ENCODE measurements around the gene DHODH. TPM values are rescaled to one million over a fixed set of nuclear protein-coding genes. Genes with fewer than 3 reads are reported as not detected.

DHODH gene
- total and polyA plus RNA-seq, 2 of the 13 experiments (the other 11 are each of a cell fraction or from before 2014, with no cell fraction given) = 10.7 to 16.4 TPM

- peaks cover 66% of the 10 kb centered on the region for H3K4me1 ChIP-seq (ENCODE audit: insufficient read depth, low read length)
- no peaks in the 10 kb centered on the region for H3K27me3 ChIP-seq (ENCODE audit: control insufficient read depth in 1 of 2, insufficient read depth in 2 of 2, low read length in 2 of 2)
- in situ Hi-C loops (cut with HindIII; ENCODE audit: extremely low pct_ligation_motif_present, low pct_unique_long_range_greater_than_20kb) (no loop called here), intact Hi-C loops (cut with micrococcal nuclease; ENCODE audit: unreplicated experiment) (no loop called here)
- H3K27ac ChIP-seq (ENCODE audit: extremely low read length, insufficient read depth, low read length) = peak overlapping the region; percentile 40
- no peak overlapping the region for H2AFZ ChIP-seq (ENCODE audit: low read length)
- no peaks in the 10 kb centered on the region for H3K79me2 ChIP-seq (ENCODE audit: insufficient read depth, low read length)
- CTCF ChIA-PET (ENCODE audit: low intra/inter-chr PET ratio, low total read pairs) = no interaction called here
- peaks cover 7 to 9% of the 10 kb centered on the region in 2 experiments; a peak in 3 of 5 replicates for H3K36me3 ChIP-seq (replicated peaks in 1 of 2; ENCODE audit: control insufficient read depth in 1 of 2, insufficient read depth in 2 of 2, low read length in 2 of 2)
- 50% methylated on average over 6 of the region's 6 CpGs for WGBS (ENCODE audit: low lambda C conversion rate)
- no TSS peak for BruUV-seq (replicated peaks)
- H4K20me1 ChIP-seq (ENCODE audit: insufficient read depth, low read length) = no peaks in the 10 kb centered on the region
- no peak overlapping the region for H3K4me3 ChIP-seq (replicated peaks in 1 of 3; ENCODE audit: insufficient read depth in 1 of 3, low read depth in 2 of 3, low read length in 3 of 3)
- H3K9me3 ChIP-seq (ENCODE audit: low read length) = no peaks in the 10 kb centered on the region
- DNase-seq (ENCODE audit: low spot score) (peak; percentile 72), ATAC-seq (peak; percentile 22), FAIRE-seq (no peak)
- H3K4me2 ChIP-seq (ENCODE audit: low read depth, low read length) = peak overlapping the region; percentile 42
- no peak overlapping the region; the same call in 1 of the 2 replicates for H3K9ac ChIP-seq (ENCODE audit: insufficient read depth, low read depth, low read length)
- POLR2A ChIA-PET = interaction anchor here (1.0 to 2.2 kb wide), 3 partner anchors 26 to 35 kb away, joined by 5 to 6 read pairs (median 5); partner anchors contain the start of genes HP and HPR
- TF ChIP-seq, protein P1, sequence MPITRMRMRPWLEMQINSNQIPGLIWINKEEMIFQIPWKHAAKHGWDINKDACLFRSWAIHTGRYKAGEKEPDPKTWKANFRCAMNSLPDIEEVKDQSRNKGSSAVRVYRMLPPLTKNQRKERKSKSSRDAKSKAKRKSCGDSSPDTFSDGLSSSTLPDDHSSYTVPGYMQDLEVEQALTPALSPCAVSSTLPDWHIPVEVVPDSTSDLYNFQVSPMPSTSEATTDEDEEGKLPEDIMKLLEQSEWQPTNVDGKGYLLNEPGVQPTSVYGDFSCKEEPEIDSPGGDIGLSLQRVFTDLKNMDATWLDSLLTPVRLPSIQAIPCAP (CRISPR knock-in tag; IDR thresholded peaks at IDR 0.05; ENCODE audit: low read depth) = no peak
- TF ChIP-seq HNF4A (CRISPR knock-in tag; IDR thresholded peaks at IDR 0.05) = peak; percentile 44; the same call in 1 of the 2 replicates
- TF ChIP-seq ZNF652 (CRISPR knock-in tag; IDR thresholded peaks at IDR 0.05; ENCODE audit: borderline replicate concordance, low read depth) = no peak
- TF ChIP-seq, protein P2, sequence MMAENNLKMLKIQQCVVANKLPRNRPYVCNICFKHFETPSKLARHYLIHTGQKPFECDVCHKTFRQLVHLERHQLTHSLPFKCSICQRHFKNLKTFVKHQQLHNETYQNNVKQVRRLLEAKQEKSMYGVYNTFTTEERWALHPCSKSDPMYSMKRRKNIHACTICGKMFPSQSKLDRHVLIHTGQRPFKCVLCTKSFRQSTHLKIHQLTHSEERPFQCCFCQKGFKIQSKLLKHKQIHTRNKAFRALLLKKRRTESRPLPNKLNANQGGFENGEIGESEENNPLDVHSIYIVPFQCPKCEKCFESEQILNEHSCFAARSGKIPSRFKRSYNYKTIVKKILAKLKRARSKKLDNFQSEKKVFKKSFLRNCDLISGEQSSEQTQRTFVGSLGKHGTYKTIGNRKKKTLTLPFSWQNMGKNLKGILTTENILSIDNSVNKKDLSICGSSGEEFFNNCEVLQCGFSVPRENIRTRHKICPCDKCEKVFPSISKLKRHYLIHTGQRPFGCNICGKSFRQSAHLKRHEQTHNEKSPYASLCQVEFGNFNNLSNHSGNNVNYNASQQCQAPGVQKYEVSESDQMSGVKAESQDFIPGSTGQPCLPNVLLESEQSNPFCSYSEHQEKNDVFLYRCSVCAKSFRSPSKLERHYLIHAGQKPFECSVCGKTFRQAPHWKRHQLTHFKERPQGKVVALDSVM (CRISPR knock-in tag; IDR thresholded peaks at IDR 0.05) = no peak
- TF ChIP-seq MLX (CRISPR knock-in tag; IDR thresholded peaks at IDR 0.05) = no peak
- no peak for TF ChIP-seq THYN1 (CRISPR knock-in tag; IDR thresholded peaks at IDR 0.05; ENCODE audit: borderline replicate concordance, low read depth)
- TF ChIP-seq ELF1 (CRISPR knock-in tag; IDR thresholded peaks at IDR 0.05) = no peak
- TF ChIP-seq KLF11 (CRISPR knock-in tag; IDR thresholded peaks at IDR 0.05) = no peak
- TF ChIP-seq AHR (CRISPR knock-in tag; IDR thresholded peaks at IDR 0.05) = no peak
- no peak for TF ChIP-seq ZMYM4 (CRISPR knock-in tag; IDR thresholded peaks at IDR 0.05)
- no peak for TF ChIP-seq AGO1 (IDR thresholded peaks at IDR 0.05; ENCODE audit: low read depth, low read length, poor library complexity, severe bottlenecking)
- TF ChIP-seq POGK (CRISPR knock-in tag; conservative IDR thresholded peaks at IDR 0.05) = no peak
- TF ChIP-seq ZNF225 (CRISPR knock-in tag; IDR thresholded peaks at IDR 0.05) = no peak
- TF ChIP-seq ZNF597 (CRISPR knock-in tag; IDR thresholded peaks at IDR 0.05) = no peak
- no peak for TF ChIP-seq ZNF20 (CRISPR knock-in tag; IDR thresholded peaks at IDR 0.05)
- TF ChIP-seq SUZ12 (IDR thresholded peaks at IDR 0.05; ENCODE audit: low read depth, low read length) = no peak
- TF ChIP-seq ZNF670 (CRISPR knock-in tag; IDR thresholded peaks at IDR 0.05; ENCODE audit: borderline replicate concordance) = no peak
- TF ChIP-seq HCFC1 (IDR thresholded peaks at IDR 0.05; ENCODE audit: low read depth, low read length) = no peak
- TF ChIP-seq GABPA (IDR thresholded peaks at IDR 0.05; ENCODE audit: low read depth, low read length) = no peak
- no peak for TF ChIP-seq GABPA (CRISPR knock-in tag; IDR thresholded peaks at IDR 0.05; ENCODE audit: low read depth)
These were observed 19.3 kb downstream of the DHODH start for GRCh38 chr16:72027669-72028378.
